Stomach (tissue), 9 donors: ENCODE data around the gene GKN1. TPM values are rescaled to one million over a fixed set of nuclear protein-coding genes. Genes with fewer than 3 reads are reported as not detected.

Experiments
- DNase-seq, 2 donors: peaks; one replicate each; pipeline versions ENCODE4 v3.0.0 to v3.0.0-alpha.2; 2013 to 2019
- H3K27ac ChIP-seq, 5 donors: fragments of 200-600 bp in 4 of 5; sonication (generic) in 4 of 5; one replicate each; pipeline ENCODE4 v1.5.1; 2013 to 2019; ENCODE audit warnings: mild to moderate bottlenecking in 1 of 5, moderate library complexity in 1 of 5
- H3K27me3 ChIP-seq, 3 donors: fragments of 200-600 bp; sonication (generic); one replicate each; pipeline ENCODE4 v1.5.1; 2017 to 2019; ENCODE audit warnings: mixed run types in 1 of 3
- H3K36me3 ChIP-seq, 4 donors: fragments of 200-600 bp; sonication (generic); 1 replicate in 3 of 4; 2 replicates in 1 of 4; pipeline ENCODE4 v1.5.1; 2016 to 2019
- H3K4me1 ChIP-seq, 4 donors: fragments of 200-600 bp; sonication (generic); one replicate each; pipeline ENCODE4 v1.5.1; 2016 to 2019
- H3K4me3 ChIP-seq, 4 donors: fragments of 200-600 bp; sonication (generic) in 3 of 4; one replicate each; pipeline ENCODE4 v1.5.1; 2016 to 2019; ENCODE audit warnings: mild to moderate bottlenecking in 1 of 4
- H3K9me3 ChIP-seq, 4 donors: fragments of 200-600 bp; sonication (generic); one replicate each; pipeline ENCODE4 v1.5.1; 2016 to 2019
- EP300 ChIP-seq: sonication (generic); formaldehyde crosslinking; IDR thresholded peaks from one replicate; pipeline ENCODE4 v1.6.1; 2017; ENCODE audit warnings: antibody characterized with exemption
- POLR2A ChIP-seq, 4 donors: fragments of 450-650 bp; IDR thresholded peaks; one replicate each; pipeline ENCODE4 v1.6.1; 2016; ENCODE audit warnings: antibody characterized with exemption in 4 of 4, control low read depth in 2 of 4, mild to moderate bottlenecking in 1 of 4, moderate library complexity in 1 of 4
- POLR2AphosphoS5 ChIP-seq, 3 donors: sonication (generic); formaldehyde crosslinking; IDR thresholded peaks; one replicate each; pipeline ENCODE4 v1.6.1; 2016; ENCODE audit warnings: antibody characterized with exemption in 3 of 3
- WGBS, 5 donors: extraction: QIAGEN DNeasy Blood & Tissue Kit in 3 of 5; methylation state at CpG; one replicate each; pipeline versions ENCODE4 v1.1.5 to v1.1.7; 2013 to 2018; 5-methylcytosine and 5-hydroxymethylcytosine counted together
- intact Hi-C: fragments of 100-400 bp; cut with DNase I; formaldehyde crosslinking; loops from one replicate; pipeline ENCODE4 v1.15.1; 2023; ENCODE audit warnings: low total_unique reads
- polyA plus RNA-seq, 3 donors: library from polyadenylated mRNA; stranded (reverse); fragments of 200-250 nt; gene quantifications; one replicate each; pipeline ENCODE4 v1.2.3, GENCODE V29; 2013
- total RNA-seq, 5 donors: library from RNA; depleted of rRNA; stranded (reverse); fragments of >200 nt; gene quantifications; one replicate each; pipeline versions ENCODE4 v1.1.0 to v1.2.3, GENCODE V29; 2014 to 2016
- TF ChIP-seq, protein P1 (sequence below), 7 experiments: fragments of 450-650 bp in 4 of 7; fragments of 200-600 bp in 3 of 7; sonication (generic) in 3 of 7; IDR thresholded peaks; one replicate each; pipeline ENCODE4 v1.5.1; 2016 to 2019; ENCODE audit warnings: antibody characterized with exemption in 7 of 7, control low read depth in 2 of 7, mild to moderate bottlenecking in 1 of 7
- donor health status: healthy with polysubstance abuse.
- donor health status: Bipolar disorder and iron deficiency.
- donor health status: healthy.

GKN1 gene
- total and polyA plus RNA-seq, 8 donors = 1.7 to 7,706 (median 624) TPM

DNA sequence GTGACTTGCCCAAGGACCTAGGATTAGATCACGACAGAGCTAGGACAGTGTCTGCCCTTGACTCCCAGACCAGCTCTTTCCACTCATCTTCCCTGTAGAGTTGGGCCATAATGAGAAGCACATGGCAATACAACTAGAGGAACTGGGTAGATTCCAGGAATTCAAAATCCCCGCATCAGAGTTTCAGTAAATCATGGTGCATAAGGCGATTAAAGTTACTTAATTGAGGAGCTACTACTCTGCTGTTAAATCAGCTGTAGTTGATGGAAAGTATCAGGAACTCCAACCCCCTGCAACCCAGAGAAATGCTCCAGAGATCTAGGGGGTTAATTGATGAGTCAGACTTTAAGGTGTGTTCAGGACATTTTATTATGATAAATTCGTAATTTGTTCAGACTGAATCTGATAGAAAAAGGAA is 44.3 kb downstream of the GKN1 start:
- Histone ChIP-seq H3K4me1 (peaks cover 4 to 60% (median 29%) of the 10 kb centered on the region in 4 donors), H3K4me3 (no peak overlapping the region), H3K27ac (no peak overlapping the region), H3K27me3 (peaks cover 0 to 19% (median 12%) of the 10 kb centered on the region in 3 donors), H3K9me3 (no peaks in the 10 kb centered on the region), H3K36me3 (no peaks in the 10 kb centered on the region)
- 77 to 82% (median 79%) methylated on average over 4 of the region's 4 CpGs for WGBS, 5 donors
- no peak for DNase-seq
- TF ChIP-seq, protein P1, sequence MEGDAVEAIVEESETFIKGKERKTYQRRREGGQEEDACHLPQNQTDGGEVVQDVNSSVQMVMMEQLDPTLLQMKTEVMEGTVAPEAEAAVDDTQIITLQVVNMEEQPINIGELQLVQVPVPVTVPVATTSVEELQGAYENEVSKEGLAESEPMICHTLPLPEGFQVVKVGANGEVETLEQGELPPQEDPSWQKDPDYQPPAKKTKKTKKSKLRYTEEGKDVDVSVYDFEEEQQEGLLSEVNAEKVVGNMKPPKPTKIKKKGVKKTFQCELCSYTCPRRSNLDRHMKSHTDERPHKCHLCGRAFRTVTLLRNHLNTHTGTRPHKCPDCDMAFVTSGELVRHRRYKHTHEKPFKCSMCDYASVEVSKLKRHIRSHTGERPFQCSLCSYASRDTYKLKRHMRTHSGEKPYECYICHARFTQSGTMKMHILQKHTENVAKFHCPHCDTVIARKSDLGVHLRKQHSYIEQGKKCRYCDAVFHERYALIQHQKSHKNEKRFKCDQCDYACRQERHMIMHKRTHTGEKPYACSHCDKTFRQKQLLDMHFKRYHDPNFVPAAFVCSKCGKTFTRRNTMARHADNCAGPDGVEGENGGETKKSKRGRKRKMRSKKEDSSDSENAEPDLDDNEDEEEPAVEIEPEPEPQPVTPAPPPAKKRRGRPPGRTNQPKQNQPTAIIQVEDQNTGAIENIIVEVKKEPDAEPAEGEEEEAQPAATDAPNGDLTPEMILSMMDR (IDR thresholded peaks at IDR 0.05) = no peak
- TF ChIP-seq POLR2AphosphoS5 (IDR thresholded peaks at IDR 0.05) (no peak), POLR2A (IDR thresholded peaks at IDR 0.05) (no peak), EP300 (no peak)
- intact Hi-C loops = no loop called here

DNA sequence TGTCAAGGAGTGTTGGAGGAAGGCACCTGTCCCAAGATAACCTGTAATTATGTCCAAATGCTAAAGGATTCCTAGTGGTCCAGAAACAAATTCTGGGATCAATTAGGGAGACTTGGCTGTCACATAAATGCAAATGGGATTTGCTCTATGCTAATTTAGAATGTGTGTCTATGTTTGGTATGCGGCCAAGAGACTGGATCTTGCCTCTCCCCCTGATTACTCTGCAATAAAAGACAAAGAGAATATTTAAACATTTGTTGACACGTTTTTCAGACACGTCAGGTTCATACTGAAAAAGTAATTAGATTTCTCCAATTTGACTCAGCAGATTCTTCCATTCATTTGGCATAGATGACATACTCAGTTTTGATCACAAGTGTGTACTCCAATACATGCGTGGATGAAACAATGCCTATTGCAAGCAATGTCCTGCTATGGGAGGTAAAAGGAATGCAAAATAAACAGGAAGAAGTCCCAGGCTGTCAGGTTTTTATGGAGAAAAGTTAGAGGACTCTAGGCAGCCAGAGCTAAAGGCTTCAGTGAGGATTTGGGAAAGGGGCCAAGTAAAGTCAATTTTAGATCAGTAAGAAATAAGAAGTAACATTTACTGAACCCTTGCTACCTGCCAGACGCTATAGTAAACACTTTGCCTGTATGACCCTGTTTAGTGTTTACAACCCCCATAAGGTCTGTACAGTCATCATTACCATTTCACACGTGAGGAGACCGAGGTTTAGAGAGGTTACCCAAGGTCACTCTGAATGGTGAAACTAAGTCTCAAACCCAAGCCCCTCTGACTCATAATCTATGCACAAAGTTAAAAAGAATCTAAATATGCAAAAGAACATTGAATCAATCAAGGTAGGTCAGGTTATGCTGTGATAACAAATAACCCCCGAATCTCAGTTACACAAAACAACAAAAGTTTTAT is 46.3 kb downstream of the GKN1 start:
- intact Hi-C loops = no loop called here
- 58 to 73% (median 62%) methylated on average over 8 of the region's 8 CpGs for WGBS, 5 donors
- Histone ChIP-seq H3K9me3 (no peaks in the 10 kb centered on the region), H3K4me1 (peaks cover 0 to 47% (median 24%) of the 10 kb centered on the region in 4 donors), H3K27ac (no peak overlapping the region), H3K27me3 (peaks cover 0 to 5% (median 0%) of the 10 kb centered on the region in 3 donors), H3K36me3 (no peaks in the 10 kb centered on the region), H3K4me3 (no peak overlapping the region)
- DNase-seq = no peak
- TF ChIP-seq POLR2AphosphoS5 (IDR thresholded peaks at IDR 0.05) (no peak), EP300 (no peak), POLR2A (IDR thresholded peaks at IDR 0.05) (no peak)
- TF ChIP-seq, protein P1 (IDR thresholded peaks at IDR 0.05) = no peak

DNA sequence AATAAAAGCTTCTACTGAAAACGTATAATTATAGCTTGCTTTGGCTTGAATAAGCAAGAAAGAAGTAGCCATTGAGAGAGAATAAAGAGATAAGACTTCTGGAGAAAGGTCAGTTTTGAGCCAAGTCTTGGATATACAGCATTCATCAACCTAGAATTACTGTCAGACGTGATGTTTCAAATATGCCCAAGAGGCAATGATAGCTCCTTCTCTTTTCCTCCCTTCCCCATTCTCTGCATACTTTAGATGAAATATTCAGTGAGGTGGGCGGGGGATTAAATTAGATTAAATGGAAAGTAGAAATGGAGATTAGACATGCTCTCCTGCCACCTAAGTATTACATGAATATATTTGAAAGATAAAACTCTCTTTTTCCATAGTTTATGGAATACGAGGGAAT is 47.3 kb downstream of the GKN1 start:
- Histone ChIP-seq H3K9me3 (no peaks in the 10 kb centered on the region), H3K36me3 (no peaks in the 10 kb centered on the region), H3K4me1 (peaks cover 0 to 50% (median 27%) of the 10 kb centered on the region in 4 donors), H3K27me3 (peaks cover 0 to 5% (median 0%) of the 10 kb centered on the region in 3 donors), H3K27ac (no peak overlapping the region), H3K4me3 (no peak overlapping the region)
- TF ChIP-seq POLR2AphosphoS5 (IDR thresholded peaks at IDR 0.05) = no peak
- TF ChIP-seq, protein P1 (IDR thresholded peaks at IDR 0.05) = no peak
- no peak for DNase-seq
- intact Hi-C loops = no loop called here
- WGBS, 5 donors = 81 to 89% (median 86%) methylated on average over 4 of the region's 4 CpGs

GRCh38 chr2:69022548-69022947 is 48.1 kb downstream of the GKN1 start:
- no peaks in the 10 kb centered on the region for H3K9me3 ChIP-seq
- H3K4me1 ChIP-seq = peaks cover 0 to 45% (median 21%) of the 10 kb centered on the region in 4 donors
- TF ChIP-seq EP300 (no peak), POLR2A (IDR thresholded peaks at IDR 0.05) (no peak), POLR2AphosphoS5 (IDR thresholded peaks at IDR 0.05) (no peak)
- TF ChIP-seq, protein P1 (IDR thresholded peaks at IDR 0.05) = no peak
- H3K27ac ChIP-seq = no peak overlapping the region
- H3K4me3 ChIP-seq = no peak overlapping the region
- no peak for DNase-seq
- WGBS, 5 donors = 77 to 86% (median 81%) methylated on average over 1 of the region's 1 CpG
- H3K36me3 ChIP-seq = no peaks in the 10 kb centered on the region
- intact Hi-C loops = no loop called here
- H3K27me3 ChIP-seq = no peaks in the 10 kb centered on the region
